ENCODE results near the gene C1orf21. TPM values are rescaled to one million over a fixed set of nuclear protein-coding genes. Genes with fewer than 3 reads are reported as not detected.
A peak's percentile ranks its signal among the peaks of the same experiment; 100 is the strongest.

Gene C1orf21
- total and polyA plus RNA-seq, 12 donors = 23.2 to 177 (median 87.9) TPM

DNA sequence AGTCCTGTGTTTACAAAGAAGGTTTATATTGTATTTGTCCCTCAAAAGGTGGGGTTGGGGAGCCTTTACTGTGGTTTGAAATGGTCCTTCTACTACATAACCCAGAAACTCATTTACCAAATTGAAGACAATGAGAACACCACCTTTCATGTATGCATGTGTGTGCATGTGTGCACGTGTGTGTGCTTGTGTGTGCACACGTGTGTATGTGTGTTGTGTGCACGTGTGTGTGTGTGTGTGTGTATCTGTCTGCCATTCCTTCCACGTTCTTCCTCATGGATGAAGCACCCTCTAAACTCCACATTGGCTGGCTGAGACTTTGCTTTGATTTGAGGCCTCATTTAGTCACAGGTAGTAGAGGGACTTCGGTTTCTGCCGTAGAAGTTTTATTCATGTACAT is 229.7 kb downstream of the C1orf21 start:
- H3K4me1 ChIP-seq (replicated peaks in 1 of 2) = peaks cover 1 to 19% of the 10 kb centered on the region in 2 donors

DNA sequence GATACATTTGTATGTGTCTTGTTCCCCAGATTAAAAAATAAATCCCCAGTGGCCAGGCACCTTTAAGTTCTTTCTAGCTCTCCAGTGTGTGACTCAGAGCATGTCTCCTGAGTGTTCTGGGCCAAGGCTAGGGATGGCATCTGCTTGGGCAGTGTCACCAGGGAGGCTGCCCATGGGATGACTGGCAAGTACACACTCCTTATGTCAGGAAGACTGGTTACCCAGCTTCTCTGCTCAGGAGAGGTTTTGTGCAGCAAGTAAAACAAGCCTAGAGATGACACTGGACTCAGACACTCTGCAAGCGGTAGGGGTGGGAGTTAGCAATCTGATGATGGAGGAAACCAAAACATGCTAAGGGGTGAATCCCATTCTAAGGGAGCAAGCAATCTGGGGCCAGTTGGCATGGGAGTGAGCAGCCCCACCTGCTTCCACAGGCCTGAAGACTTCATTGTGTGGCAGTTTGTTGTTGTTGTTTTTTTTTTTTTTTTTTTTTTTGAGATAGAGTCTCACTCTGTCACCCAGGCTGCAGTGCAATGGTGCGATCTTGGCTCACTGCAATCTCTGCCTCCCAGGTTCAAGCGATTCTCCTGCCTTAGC is 230.7 kb downstream of the C1orf21 start:
- TF ChIP-seq POLR2A (IDR thresholded peaks at IDR 0.05) = no peak
- TF ChIP-seq, protein P1, sequence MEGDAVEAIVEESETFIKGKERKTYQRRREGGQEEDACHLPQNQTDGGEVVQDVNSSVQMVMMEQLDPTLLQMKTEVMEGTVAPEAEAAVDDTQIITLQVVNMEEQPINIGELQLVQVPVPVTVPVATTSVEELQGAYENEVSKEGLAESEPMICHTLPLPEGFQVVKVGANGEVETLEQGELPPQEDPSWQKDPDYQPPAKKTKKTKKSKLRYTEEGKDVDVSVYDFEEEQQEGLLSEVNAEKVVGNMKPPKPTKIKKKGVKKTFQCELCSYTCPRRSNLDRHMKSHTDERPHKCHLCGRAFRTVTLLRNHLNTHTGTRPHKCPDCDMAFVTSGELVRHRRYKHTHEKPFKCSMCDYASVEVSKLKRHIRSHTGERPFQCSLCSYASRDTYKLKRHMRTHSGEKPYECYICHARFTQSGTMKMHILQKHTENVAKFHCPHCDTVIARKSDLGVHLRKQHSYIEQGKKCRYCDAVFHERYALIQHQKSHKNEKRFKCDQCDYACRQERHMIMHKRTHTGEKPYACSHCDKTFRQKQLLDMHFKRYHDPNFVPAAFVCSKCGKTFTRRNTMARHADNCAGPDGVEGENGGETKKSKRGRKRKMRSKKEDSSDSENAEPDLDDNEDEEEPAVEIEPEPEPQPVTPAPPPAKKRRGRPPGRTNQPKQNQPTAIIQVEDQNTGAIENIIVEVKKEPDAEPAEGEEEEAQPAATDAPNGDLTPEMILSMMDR (IDR thresholded peaks at IDR 0.05) = no peak
- intact Hi-C loops (cut with DNase I) = no loop called here
- Histone ChIP-seq H3K27ac (peak overlapping the region in 1 of 5 donors; percentile 14), H3K4me3 (no peak overlapping the region), H3K9me3 (replicated peaks in 1 of 3) (no peaks in the 10 kb centered on the region), H3K36me3 (replicated peaks in 1 of 2) (no peaks in the 10 kb centered on the region), H3K27me3 (no peaks in the 10 kb centered on the region), H3K4me1 (replicated peaks in 1 of 2) (peaks cover 9 to 29% of the 10 kb centered on the region in 2 donors)
- DNase-seq = peak in 5 of 7 donors; percentile 42 to 68 (median 59)
- 96 to 98% (median 97%) methylated on average over 3 of the region's 3 CpGs for WGBS, 4 donors

More for the DNA sequence above, 229.7 kb downstream of the C1orf21 start:
- Histone ChIP-seq H3K9me3 (replicated peaks in 1 of 3) (no peaks in the 10 kb centered on the region), H3K27me3 (no peaks in the 10 kb centered on the region), H3K27ac (no peak overlapping the region), H3K4me3 (no peak overlapping the region), H3K36me3 (replicated peaks in 1 of 2) (no peaks in the 10 kb centered on the region)
- DNase-seq = no peak
- no peak for TF ChIP-seq POLR2A (IDR thresholded peaks at IDR 0.05)
- TF ChIP-seq, protein P1 (IDR thresholded peaks at IDR 0.05) = no peak
- 92 to 95% (median 94%) methylated on average over 6 of the region's 6 CpGs for WGBS, 4 donors
- intact Hi-C loops (cut with DNase I) = no loop called here

GRCh38 chr1:184618851-184619250 is 232.0 kb downstream of the C1orf21 start:
- Histone ChIP-seq H3K4me1 (replicated peaks in 1 of 2) (peaks cover 13 to 40% of the 10 kb centered on the region in 2 donors), H3K27ac (no peak overlapping the region), H3K27me3 (no peaks in the 10 kb centered on the region), H3K36me3 (replicated peaks in 1 of 2) (no peaks in the 10 kb centered on the region), H3K9me3 (replicated peaks in 1 of 3) (no peaks in the 10 kb centered on the region), H3K4me3 (no peak overlapping the region)
- 93 to 99% (median 94%) methylated on average over 3 of the region's 3 CpGs for WGBS, 4 donors
- TF ChIP-seq, protein P1 (IDR thresholded peaks at IDR 0.05) = no peak
- no peak for TF ChIP-seq POLR2A (IDR thresholded peaks at IDR 0.05)
- intact Hi-C loops (cut with DNase I) = no loop called here
- DNase-seq = no peak

DNA sequence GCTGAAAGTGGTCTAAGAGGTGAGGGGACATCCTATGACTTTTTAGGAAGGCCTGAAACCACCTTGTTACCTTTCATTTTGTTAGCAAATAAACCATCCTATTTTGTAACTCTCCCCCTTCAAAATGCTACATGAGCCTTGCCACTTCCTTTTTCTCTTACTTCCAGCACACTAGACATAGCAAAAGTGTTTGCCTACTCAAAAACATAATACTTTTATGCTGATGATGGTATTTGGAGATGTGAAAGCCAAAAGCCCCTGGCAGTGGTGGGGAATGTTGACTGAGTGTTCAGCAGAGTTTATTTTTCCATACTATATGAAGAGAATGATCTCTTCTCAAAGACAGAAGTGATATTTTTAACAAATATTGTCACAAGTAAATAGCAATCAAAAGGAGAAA is 233.6 kb downstream of the C1orf21 start:
- intact Hi-C loops (cut with DNase I) = no loop called here
- Histone ChIP-seq H3K4me3 (no peak overlapping the region), H3K27ac (peak overlapping the region in 3 of 5 donors; percentile 34 to 83 (median 83)), H3K36me3 (replicated peaks in 1 of 2) (no peaks in the 10 kb centered on the region), H3K4me1 (replicated peaks in 1 of 2) (peaks cover 13 to 53% of the 10 kb centered on the region in 2 donors), H3K27me3 (no peaks in the 10 kb centered on the region), H3K9me3 (replicated peaks in 1 of 3) (no peaks in the 10 kb centered on the region)
- DNase-seq = no peak
- TF ChIP-seq POLR2A (IDR thresholded peaks at IDR 0.05) = no peak
- TF ChIP-seq, protein P1 (IDR thresholded peaks at IDR 0.05) = no peak
